Measurements from ENCODE around the gene ACTC1.

GRCh38 chr15:34773013-34773412, 22.3 kb downstream of the ACTC1 start:
- TF ChIP-seq CTCF (IDR thresholded peaks at IDR 0.05) (no peak), ZFX (IDR thresholded peaks at IDR 0.05; ENCODE audit: borderline replicate concordance) (no peak)
